Pons (tissue), 1 donor: ENCODE measurements around the gene PMFBP1.

Source experiments
- DNase-seq: peaks from one replicate; pipeline ENCODE4 v3.0.0-alpha.2; 2016; ENCODE audit warnings: low spot score

The PMFBP1 gene

DNA sequence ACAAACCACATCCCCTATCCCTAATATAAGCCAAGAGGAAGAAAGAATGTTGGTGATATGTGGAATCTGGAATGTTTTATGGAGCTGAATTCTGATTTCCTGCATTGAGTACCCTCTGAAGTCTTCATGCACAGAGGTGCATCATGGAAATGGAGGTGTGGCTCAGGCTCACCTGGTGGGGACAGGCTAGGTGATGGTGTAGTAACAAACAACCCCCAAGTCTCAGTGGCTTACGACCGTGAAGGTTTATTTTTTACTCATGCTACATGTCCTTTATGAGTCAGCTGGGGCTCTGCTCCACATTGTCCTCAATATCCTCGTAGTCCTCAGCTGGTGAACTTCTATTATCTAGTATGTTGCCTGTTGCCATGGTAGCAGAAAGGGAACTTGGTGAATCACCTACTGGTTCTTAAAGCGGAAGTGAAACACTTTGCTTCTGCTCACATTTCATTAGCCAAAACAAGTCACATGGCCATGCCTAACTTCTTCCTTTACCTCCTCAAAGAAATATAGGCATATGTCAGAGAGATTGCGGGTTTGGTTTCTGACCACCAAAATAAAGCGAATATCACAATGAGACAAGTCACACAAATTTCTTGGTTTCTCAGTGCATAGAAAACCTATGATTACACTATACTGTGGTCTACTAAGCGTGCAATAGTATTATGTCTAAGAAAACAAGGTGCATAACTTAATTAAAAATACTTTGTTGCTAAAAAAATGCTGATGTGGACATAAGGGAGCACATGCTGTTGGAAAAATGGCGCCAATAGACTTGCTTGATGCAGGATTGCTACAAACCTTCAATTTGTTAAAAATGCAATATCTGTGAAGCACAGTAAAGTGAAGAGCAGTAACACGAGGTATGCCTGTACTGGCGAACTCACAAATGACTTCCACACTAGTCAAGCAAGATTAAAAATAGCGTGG, at the start of gene PMFBP1:
PMFBP1 (minus strand) TSS at position 51 of the 930 bp plus-strand sequence. CDS start 947 bp downstream, outside the sequence.
- peak; percentile 89 for DNase-seq

- no peak for DNase-seq
Measured at GRCh38 chr16:72221630-72222024, 49.7 kb upstream of the PMFBP1 start.

DNA sequence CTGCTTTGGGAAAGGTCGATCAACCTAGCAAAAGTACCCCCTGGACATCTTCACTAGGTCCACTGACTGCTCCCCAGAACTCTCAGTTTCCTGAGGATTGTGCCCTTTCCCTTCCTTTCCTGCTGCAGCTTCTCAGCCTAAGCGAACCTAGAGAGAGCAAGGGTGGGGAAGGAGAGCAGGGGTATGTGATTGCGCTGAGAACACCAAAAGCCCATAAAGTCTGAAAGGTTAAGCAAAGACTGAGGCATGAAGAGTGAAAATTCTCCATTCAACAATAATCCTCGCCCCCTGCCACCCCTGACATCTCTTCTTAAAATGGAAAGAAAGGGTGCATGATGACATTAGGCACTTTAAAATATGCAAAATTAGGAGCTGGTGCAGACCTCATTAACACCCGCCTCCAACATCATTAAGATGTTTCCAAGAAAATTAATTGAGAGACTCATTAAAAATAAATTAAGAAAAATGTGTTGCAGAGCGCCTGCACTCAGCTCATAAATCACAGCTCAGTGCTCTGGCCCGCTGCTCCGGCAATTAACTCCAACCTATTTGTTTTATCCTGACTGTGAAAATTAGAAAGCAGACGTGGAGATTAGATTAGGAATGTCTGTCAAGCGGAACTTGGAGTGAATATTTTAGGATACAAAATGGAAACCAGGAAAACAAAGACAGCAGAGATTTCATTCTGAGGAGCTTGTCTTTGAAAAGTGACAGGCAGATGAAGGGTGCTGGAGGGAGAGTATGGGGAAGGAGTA, 49.1 kb upstream of the PMFBP1 start:
- no peak for DNase-seq

DNA sequence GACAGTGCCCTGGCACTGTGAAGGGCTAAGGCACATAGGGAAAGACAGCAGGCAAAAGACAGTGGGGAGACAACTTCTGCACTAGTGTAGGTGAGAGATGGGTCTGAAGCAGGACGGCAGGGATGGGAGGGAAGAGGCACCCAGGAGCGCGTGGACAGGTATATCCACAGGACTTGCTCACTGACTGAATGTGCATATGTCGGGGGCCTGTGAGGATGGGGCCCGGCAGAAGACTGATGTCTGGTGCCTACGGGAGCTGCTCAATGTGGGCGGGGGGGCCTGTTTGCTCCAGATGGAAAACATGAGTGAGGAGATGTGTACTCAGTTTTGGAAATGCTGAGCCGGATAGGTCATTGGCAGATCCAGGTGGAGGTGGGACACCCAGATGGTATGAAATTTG, 47.3 kb upstream of the PMFBP1 start:
- DNase-seq: no peak

- DNase-seq: no peak
Measured at GRCh38 chr16:72216767-72217166, 44.8 kb upstream of the PMFBP1 start.

DNA sequence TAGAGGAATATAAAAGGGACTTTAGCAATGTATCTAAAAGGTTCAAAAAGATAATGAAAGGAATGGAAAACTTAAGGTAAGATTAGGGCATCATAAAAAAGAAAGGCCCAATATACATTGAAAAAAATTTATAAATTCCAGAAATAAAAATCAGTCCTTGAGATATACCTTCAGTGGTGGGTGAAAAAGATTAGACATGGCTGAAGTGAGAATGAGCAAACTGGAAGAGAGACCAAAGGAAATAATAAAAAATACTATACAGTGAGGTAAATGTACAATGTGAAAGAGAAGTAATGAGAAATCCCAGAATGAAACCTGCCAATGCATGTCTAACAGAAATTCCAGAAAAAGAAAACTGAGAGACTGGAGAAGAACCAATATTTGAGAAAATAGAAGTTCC, 42.9 kb upstream of the PMFBP1 start:
- DNase-seq: no peak

GRCh38 chr16:72211110-72211509, 39.2 kb upstream of the PMFBP1 start:
- no peak for DNase-seq

- no peak for DNase-seq
Measured at GRCh38 chr16:72210555-72210954, 38.6 kb upstream of the PMFBP1 start.

GRCh38 chr16:72210072-72210471, 38.1 kb upstream of the PMFBP1 start:
- no peak for DNase-seq

DNA sequence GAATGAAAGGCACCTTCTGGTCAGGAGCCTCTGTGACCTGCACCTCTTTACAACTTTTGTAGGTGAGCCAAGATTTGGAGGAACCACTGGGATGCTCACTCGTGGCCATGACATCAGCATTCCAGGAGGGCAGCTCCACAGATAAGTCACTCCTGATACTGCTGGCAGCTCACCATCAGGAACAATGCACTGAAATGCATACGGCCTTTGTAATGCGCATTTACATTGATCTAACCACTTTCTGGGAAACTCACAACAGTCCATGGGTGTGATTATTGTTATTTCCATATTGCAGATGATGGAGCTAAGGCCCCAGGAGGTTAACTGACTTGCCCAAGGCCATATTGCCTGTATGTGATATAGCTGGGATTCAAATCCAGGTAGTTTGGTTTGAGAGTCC, 34.3 kb upstream of the PMFBP1 start:
- DNase-seq: no peak

DNA sequence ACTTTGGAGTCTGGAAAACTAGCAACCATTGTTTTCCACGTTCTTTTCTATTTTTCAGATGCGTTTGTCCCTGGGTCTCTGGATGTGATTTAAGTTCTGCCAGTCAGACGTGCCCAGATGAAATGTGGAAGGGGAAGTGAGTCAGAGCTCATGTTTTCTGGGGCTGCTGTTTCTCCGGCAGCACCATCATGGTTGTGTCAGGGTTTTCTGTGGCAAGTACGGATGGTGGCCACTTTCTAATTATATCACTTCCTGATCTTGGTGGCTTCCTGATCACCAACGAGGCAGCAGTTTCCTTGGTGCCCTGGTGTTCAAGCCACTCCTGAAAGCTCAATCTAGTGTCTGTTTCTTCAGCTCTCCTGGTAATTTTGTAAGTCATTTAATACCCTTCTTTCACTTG, 31.4 kb upstream of the PMFBP1 start:
- peak; percentile 76 for DNase-seq

- DNase-seq: no peak
Measured at GRCh38 chr16:72202014-72202413, 30.1 kb upstream of the PMFBP1 start.

DNA sequence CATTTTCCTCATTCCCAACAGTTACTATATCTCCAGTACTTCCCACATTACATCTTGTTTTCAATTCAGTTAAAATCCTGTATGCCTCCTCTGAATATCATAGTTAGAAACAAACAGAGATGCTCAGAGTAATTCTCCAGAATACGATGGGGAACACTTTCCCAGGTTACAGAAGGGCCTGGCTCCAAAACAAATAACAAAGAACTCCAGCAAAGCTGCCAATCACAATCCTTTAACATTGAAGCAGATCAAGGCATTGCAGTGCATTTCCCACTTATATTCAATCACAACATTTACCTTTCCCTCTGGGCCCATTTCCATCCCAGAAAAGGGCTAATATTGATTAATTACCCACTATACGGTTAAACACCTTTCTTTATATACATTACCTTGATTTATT, 29.4 kb upstream of the PMFBP1 start:
- DNase-seq: no peak

DNA sequence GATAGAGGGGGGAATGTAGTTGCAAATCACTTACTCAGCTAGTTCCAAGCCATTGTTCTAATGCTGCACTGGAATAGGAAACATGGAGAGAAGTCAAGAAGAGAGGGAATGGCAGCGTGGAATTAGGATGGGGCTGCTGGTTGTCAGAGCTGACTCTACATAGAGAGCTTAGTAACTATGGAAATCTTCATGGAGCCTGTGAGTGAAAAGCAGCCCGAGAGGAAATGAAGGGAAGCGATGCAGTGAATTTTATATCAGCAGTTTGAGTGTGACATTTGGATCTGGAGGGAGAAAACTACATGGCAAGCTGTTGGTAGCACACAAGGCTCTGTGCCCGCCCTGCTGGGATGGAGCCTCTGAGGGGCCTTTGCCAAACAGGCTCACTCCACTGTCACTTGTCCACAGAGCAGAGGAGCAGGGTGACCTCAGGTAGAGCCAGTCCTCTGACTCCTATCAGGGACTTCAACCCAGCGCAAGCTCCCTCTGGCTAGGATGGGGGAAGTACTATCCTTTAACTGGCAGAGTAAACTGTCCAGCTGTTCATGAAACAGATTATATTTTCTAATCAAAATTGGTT, 27.9 kb upstream of the PMFBP1 start:
- no peak for DNase-seq

GRCh38 chr16:72198771-72199201, 26.8 kb upstream of the PMFBP1 start:
- DNase-seq: no peak

- DNase-seq: peak; percentile 81
Measured at GRCh38 chr16:72198021-72198711, 26.2 kb upstream of the PMFBP1 start.

GRCh38 chr16:72197545-72197944, 25.6 kb upstream of the PMFBP1 start:
- no peak for DNase-seq

GRCh38 chr16:72195609-72196008, 23.7 kb upstream of the PMFBP1 start:
- no peak for DNase-seq

- no peak for DNase-seq
Measured at GRCh38 chr16:72191551-72191950, 19.6 kb upstream of the PMFBP1 start.

DNA sequence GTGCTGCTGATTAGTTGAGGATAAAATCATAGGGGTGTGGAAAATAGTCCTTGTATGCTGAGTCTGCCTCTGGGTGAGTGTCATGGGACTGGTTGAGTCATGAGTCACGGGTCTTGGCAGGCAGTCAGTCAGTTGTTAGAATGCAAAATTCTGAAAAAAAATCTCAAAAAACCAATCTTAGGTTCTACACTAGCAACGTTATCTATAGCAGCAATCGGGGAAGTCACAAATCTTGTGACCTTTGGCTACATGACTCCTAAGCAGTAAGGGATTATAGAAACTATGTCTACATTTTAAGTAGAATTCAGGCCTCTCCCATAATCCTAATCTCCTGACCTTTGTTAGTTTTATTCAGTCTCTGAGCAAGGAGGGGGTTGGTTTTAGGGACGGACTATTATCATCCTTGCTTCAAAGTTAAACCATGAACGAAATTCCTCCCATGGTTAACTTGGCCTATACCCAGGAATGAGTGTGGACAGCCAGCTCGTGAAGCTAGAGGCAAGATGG, 18.0 kb upstream of the PMFBP1 start:
- no peak for DNase-seq

- DNase-seq: no peak
Measured at GRCh38 chr16:72188541-72188940, 16.6 kb upstream of the PMFBP1 start.

DNA sequence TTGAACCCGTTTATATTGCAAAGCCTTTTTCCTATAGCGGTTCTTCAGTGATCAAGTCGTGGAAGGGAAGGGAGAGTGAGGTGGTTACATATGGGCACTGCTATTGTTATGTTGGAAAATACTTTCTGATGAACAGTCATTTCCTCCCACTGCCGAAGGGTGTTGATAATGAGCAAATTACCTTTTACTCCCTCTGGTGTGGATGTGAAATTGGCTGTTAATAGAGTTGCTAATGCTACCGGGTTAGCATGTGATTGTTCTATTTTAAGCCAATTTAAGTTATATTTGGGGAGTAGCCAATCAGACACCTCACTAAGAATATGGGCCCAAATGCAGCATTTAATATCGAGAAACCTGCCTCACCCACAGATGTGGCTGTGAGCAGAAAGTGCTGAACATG, 15.6 kb upstream of the PMFBP1 start:
- DNase-seq: no peak
